Stimulated activated CD8-positive, alpha-beta memory T cell treated with anti-CD3 and anti-CD28 coated beads, Interleukin-7, amount 100 ng/mL, for 4 hours (primary cell): Measurements from ENCODE around the gene FMO3.

ENCODE experiments used
- DNase-seq, 2 donors: peaks; one replicate each; pipeline ENCODE4 v3.0.0-alpha.2; 2020; ENCODE audit warnings: low read depth in 2 of 2

The FMO3 gene

GRCh38 chr1:171159148-171159547 is 68.4 kb downstream of the FMO3 start:
- no peak for DNase-seq

- no peak for DNase-seq
Observed at GRCh38 chr1:171160211-171160610, 69.5 kb downstream of the FMO3 start.

GRCh38 chr1:171160639-171161354 is 70.1 kb downstream of the FMO3 start:
- DNase-seq = no peak

- DNase-seq = no peak
Observed at GRCh38 chr1:171161431-171161830, 70.7 kb downstream of the FMO3 start.

GRCh38 chr1:171166361-171166760 is 75.7 kb downstream of the FMO3 start:
- no peak for DNase-seq
